ENCODE measurements around the gene TEDC1.

The TEDC1 gene

DNA sequence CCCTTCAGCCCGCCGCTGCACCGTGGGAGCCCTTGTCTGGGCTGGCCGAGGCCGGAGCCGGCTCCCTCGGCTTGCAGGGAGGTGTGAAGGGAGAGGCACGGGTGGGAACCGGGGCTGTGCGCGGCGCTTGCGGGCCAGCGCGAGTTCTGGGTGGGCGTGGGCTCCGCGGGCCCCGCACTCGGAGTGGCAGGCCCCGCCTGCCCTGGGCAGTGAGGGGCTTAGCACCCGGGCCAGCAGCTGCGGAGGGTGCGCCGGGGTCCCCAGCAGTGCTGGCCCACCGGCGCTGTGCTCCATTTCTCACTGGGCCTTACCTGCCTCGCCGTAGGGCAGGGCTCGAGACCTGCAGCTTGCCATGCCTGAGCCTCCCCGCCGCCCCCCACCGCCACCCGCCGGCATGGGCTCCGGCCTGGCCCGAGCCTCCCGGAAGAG, 56.7 kb downstream of the TEDC1 start:
- no peak for DNase-seq

All from fibroblast of upper back skin (primary cell).